HG03469 (cell line): ENCODE data around the gene OBSCN.

ENCODE experiments used
- ATAC-seq: cut with Tn5 transposase; IDR thresholded peaks from one replicate; pipeline ENCODE4 v1.9.1; 2021; ENCODE audit warnings: mild to moderate bottlenecking, moderate library complexity, moderate number of reproducible peaks; ENCODE audit not compliant: unreplicated experiment

The OBSCN gene

DNA sequence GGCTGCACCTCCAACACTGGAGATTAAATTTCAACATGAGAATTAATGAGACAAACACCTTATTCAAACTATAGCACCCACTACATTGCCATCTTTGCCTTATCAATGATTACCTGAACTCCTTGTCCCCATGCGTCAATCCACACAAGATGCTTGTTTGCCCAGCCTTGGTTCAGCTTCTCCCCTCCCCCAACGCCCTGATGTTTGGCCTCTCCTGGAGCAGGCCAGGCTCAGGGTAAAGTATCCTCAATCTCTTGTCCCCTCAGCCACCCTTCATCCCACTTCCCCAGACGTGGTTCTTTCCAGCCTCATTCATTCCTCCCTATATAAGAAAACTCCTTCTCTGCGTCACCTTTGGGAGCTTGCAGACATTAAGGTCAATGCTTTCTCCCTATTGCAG is 220.6 kb downstream of the OBSCN start:
- ATAC-seq: no peak
